HUES64 (cell line): ENCODE data around the gene TMCO4.

Source experiments
- H3K27ac ChIP-seq: 2 replicates; pipeline ENCODE4 v1.7.0; 2013; ENCODE audit warnings: low read depth, low read length, inconsistent platforms
- H3K27me3 ChIP-seq: 2 replicates; pipeline ENCODE4 v1.6.1; 2013; ENCODE audit warnings: mild to moderate bottlenecking, low read length; ENCODE audit not compliant: insufficient read depth
- H3K36me3 ChIP-seq: 2 replicates; pipeline ENCODE4 v1.6.1; 2013; ENCODE audit warnings: mild to moderate bottlenecking, low read length; ENCODE audit not compliant: insufficient read depth
- H3K4me1 ChIP-seq: 2 replicates; pipeline ENCODE4 v1.6.1; 2013; ENCODE audit warnings: mild to moderate bottlenecking, low read length, moderate library complexity; ENCODE audit not compliant: insufficient read depth
- H3K4me3 ChIP-seq: 2 replicates; pipeline ENCODE4 v1.5.1; 2013; ENCODE audit warnings: mild to moderate bottlenecking, low read length, moderate library complexity
- H3K9ac ChIP-seq: 2 replicates; pipeline ENCODE4 v1.6.1; 2013; ENCODE audit warnings: mild to moderate bottlenecking, low read depth, low read length
- H3K9me3 ChIP-seq: 2 replicates; pipeline ENCODE4 v1.6.1; 2013; ENCODE audit warnings: low read depth, low read length; ENCODE audit not compliant: insufficient read depth
- WGBS: fragments of 150-250, 120-280 bp; methylation state at CpG from one replicate; pipeline ENCODE4 v1.1.7; 2013; ENCODE audit warnings: missing lambda C conversion rate; 5-methylcytosine and 5-hydroxymethylcytosine counted together

TMCO4 gene

GRCh38 chr1:19744335-19744743, 55.4 kb downstream of the TMCO4 start:
- Histone ChIP-seq H3K36me3 (no peaks in the 10 kb centered on the region), H3K4me1 (no peaks in the 10 kb centered on the region), H3K27ac (no peak overlapping the region), H3K9me3 (no peaks in the 10 kb centered on the region), H3K27me3 (no peaks in the 10 kb centered on the region), H3K4me3 (no peak overlapping the region), H3K9ac (no peak overlapping the region)
- WGBS = 90% methylated on average over 4 of the region's 4 CpGs

- Histone ChIP-seq H3K4me1 (no peaks in the 10 kb centered on the region), H3K27me3 (no peaks in the 10 kb centered on the region), H3K27ac (no peak overlapping the region), H3K9me3 (no peaks in the 10 kb centered on the region), H3K9ac (no peak overlapping the region), H3K36me3 (no peaks in the 10 kb centered on the region), H3K4me3 (no peak overlapping the region)
- 93% methylated on average over 9 of the region's 9 CpGs for WGBS
Measured at GRCh38 chr1:19743793-19744192, 55.9 kb downstream of the TMCO4 start.

GRCh38 chr1:19743180-19743579, 56.5 kb downstream of the TMCO4 start:
- H3K4me3 ChIP-seq = no peak overlapping the region

GRCh38 chr1:19739628-19740027, 60.1 kb downstream of the TMCO4 start:
- no peaks in the 10 kb centered on the region for H3K4me1 ChIP-seq
- H3K9ac ChIP-seq = no peak overlapping the region
- 89% methylated on average over 5 of the region's 5 CpGs for WGBS
- no peaks in the 10 kb centered on the region for H3K36me3 ChIP-seq
- no peak overlapping the region for H3K27ac ChIP-seq
- H3K27me3 ChIP-seq = no peaks in the 10 kb centered on the region
- H3K9me3 ChIP-seq = no peaks in the 10 kb centered on the region
- no peak overlapping the region for H3K4me3 ChIP-seq

More at GRCh38 chr1:19743180-19743579, 56.5 kb downstream of the TMCO4 start:
- WGBS = 90% methylated on average over 2 of the region's 3 CpGs
- Histone ChIP-seq H3K36me3 (no peaks in the 10 kb centered on the region), H3K27ac (no peak overlapping the region), H3K9ac (no peak overlapping the region), H3K9me3 (no peaks in the 10 kb centered on the region), H3K27me3 (no peaks in the 10 kb centered on the region), H3K4me1 (no peaks in the 10 kb centered on the region)

GRCh38 chr1:19738669-19739068, 61.0 kb downstream of the TMCO4 start:
- no peaks in the 10 kb centered on the region for H3K27me3 ChIP-seq
- no peak overlapping the region for H3K4me3 ChIP-seq
- no peaks in the 10 kb centered on the region for H3K36me3 ChIP-seq
- WGBS = 96% methylated on average over 2 of the region's 2 CpGs
- no peaks in the 10 kb centered on the region for H3K9me3 ChIP-seq
- H3K9ac ChIP-seq = no peak overlapping the region
- no peak overlapping the region for H3K27ac ChIP-seq
- no peaks in the 10 kb centered on the region for H3K4me1 ChIP-seq

- no peaks in the 10 kb centered on the region for H3K4me1 ChIP-seq
- H3K9me3 ChIP-seq = no peaks in the 10 kb centered on the region
- no peak overlapping the region for H3K27ac ChIP-seq
- 86% methylated on average over 5 of the region's 5 CpGs for WGBS
- H3K9ac ChIP-seq = no peak overlapping the region
- no peaks in the 10 kb centered on the region for H3K27me3 ChIP-seq
- H3K36me3 ChIP-seq = no peaks in the 10 kb centered on the region
- H3K4me3 ChIP-seq = no peak overlapping the region
Measured at GRCh38 chr1:19738076-19738475, 61.6 kb downstream of the TMCO4 start.

GRCh38 chr1:19737104-19737825, 62.5 kb downstream of the TMCO4 start:
- 80% methylated on average over 8 of the region's 9 CpGs for WGBS
- Histone ChIP-seq H3K27me3 (no peaks in the 10 kb centered on the region), H3K36me3 (no peaks in the 10 kb centered on the region), H3K9me3 (no peaks in the 10 kb centered on the region), H3K4me3 (no peak overlapping the region), H3K27ac (no peak overlapping the region), H3K9ac (no peak overlapping the region), H3K4me1 (no peaks in the 10 kb centered on the region)

GRCh38 chr1:19735440-19736127, 64.1 kb downstream of the TMCO4 start:
- Histone ChIP-seq H3K4me3 (no peak overlapping the region), H3K27ac (no peak overlapping the region), H3K36me3 (no peaks in the 10 kb centered on the region), H3K9me3 (no peaks in the 10 kb centered on the region), H3K27me3 (no peaks in the 10 kb centered on the region), H3K4me1 (no peaks in the 10 kb centered on the region), H3K9ac (no peak overlapping the region)
- WGBS = 91% methylated on average over 10 of the region's 10 CpGs

- H3K4me3 ChIP-seq = no peak overlapping the region
- H3K4me1 ChIP-seq = no peaks in the 10 kb centered on the region
- H3K36me3 ChIP-seq = no peaks in the 10 kb centered on the region
- no peak overlapping the region for H3K9ac ChIP-seq
- no peak overlapping the region for H3K27ac ChIP-seq
- WGBS = 87% methylated on average over 8 of the region's 8 CpGs
- no peaks in the 10 kb centered on the region for H3K27me3 ChIP-seq
- peaks cover 7% of the 10 kb centered on the region; the same call in 1 of the 2 replicates for H3K9me3 ChIP-seq
Measured at GRCh38 chr1:19734472-19734999, 65.2 kb downstream of the TMCO4 start.

GRCh38 chr1:19734056-19734455, 65.7 kb downstream of the TMCO4 start:
- Histone ChIP-seq H3K27ac (no peak overlapping the region), H3K36me3 (no peaks in the 10 kb centered on the region), H3K9me3 (peaks cover 7% of the 10 kb centered on the region; the same call in 1 of the 2 replicates), H3K4me1 (no peaks in the 10 kb centered on the region), H3K9ac (no peak overlapping the region), H3K4me3 (no peak overlapping the region), H3K27me3 (no peaks in the 10 kb centered on the region)
- 90% methylated on average over 8 of the region's 8 CpGs for WGBS

- 89% methylated on average over 4 of the region's 5 CpGs for WGBS
Measured at GRCh38 chr1:19733615-19734014, 66.1 kb downstream of the TMCO4 start.

More at GRCh38 chr1:19733615-19734014, 66.1 kb downstream of the TMCO4 start:
- Histone ChIP-seq H3K4me1 (no peaks in the 10 kb centered on the region), H3K9ac (no peak overlapping the region), H3K27me3 (no peaks in the 10 kb centered on the region), H3K4me3 (no peak overlapping the region), H3K9me3 (peaks cover 7% of the 10 kb centered on the region; the same call in 1 of the 2 replicates), H3K27ac (no peak overlapping the region), H3K36me3 (no peaks in the 10 kb centered on the region)
